Measurements from ENCODE around the gene FBLIM1.

FBLIM1 gene, protein sequence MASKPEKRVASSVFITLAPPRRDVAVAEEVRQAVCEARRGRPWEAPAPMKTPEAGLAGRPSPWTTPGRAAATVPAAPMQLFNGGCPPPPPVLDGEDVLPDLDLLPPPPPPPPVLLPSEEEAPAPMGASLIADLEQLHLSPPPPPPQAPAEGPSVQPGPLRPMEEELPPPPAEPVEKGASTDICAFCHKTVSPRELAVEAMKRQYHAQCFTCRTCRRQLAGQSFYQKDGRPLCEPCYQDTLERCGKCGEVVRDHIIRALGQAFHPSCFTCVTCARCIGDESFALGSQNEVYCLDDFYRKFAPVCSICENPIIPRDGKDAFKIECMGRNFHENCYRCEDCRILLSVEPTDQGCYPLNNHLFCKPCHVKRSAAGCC

DNA sequence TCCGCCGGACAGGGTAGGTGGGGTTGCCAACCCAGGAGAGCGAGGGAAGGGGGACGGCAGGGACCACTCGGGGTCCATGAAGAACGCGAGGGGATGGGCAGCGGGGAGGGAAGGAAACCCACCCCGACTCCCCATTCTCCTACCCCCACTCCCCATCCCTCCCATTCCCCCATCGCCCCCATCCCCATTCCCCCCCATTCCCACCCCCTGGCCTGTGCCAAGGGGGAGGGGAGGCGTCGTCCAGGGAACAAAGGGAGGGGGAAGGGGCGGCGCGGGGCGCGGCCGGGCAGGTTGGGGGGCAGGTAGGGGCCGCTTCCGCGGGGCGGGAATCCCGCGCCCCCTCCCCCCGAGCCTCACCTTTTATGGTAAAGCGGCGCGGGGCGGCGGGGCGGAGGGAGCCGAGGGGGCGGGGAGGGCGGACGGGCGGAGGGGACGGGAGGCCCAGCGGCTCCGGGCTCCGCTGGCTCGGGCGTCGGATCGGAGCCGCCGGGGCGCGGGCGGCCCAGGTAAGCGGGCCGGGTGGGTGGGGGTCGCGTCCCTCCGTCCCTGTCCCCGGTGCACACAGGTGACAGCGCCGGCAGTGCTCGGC is at the start of gene FBLIM1:
Gene FBLIM1 (plus strand): TSS at position 453 of the 589 bp plus-strand sequence. CDS start 6,189 bp downstream, outside the sequence.
- no peak for DNase-seq (ENCODE audit: low read depth)

DNA sequence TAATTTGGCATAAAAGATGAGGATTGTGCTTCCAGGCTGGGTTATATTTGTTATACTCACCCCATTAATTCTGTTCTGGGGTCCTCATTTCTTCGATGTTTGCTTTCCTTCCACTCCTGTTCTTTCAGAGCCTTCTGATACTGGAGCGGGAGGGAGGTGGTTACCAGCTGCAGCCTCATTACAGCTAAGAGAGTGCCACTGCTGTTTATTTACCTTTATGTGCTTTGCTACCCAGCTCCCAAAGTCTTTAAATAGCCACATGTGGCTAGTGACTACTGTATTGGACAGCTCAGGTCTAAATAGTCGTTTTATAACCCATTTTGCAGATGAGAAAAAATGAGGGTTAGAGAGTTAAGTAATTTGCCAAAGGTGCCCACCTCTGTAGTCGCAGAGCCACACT is 49.4 kb upstream of the FBLIM1 start:
- no peak for DNase-seq (ENCODE audit: low read depth)

DNA sequence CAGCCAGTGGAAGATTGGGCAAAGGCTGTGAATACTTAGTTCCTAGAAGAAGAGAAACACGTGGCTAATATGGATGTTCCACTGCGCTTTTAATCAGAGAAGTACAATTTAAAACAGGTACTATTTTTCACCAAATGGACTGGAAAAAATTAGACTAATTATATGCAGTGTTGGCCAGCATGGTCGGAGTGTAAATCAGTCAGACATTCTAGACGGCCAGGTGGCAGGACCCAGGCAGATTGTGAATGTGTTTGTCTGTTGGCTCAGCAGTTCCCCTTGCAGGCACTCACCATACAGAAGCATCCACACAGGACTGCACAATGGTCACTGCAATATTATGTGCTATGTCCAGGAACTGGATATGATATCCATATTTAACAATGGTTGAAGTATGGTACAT is 46.4 kb upstream of the FBLIM1 start:
- no peak for DNase-seq (ENCODE audit: low read depth)

DNA sequence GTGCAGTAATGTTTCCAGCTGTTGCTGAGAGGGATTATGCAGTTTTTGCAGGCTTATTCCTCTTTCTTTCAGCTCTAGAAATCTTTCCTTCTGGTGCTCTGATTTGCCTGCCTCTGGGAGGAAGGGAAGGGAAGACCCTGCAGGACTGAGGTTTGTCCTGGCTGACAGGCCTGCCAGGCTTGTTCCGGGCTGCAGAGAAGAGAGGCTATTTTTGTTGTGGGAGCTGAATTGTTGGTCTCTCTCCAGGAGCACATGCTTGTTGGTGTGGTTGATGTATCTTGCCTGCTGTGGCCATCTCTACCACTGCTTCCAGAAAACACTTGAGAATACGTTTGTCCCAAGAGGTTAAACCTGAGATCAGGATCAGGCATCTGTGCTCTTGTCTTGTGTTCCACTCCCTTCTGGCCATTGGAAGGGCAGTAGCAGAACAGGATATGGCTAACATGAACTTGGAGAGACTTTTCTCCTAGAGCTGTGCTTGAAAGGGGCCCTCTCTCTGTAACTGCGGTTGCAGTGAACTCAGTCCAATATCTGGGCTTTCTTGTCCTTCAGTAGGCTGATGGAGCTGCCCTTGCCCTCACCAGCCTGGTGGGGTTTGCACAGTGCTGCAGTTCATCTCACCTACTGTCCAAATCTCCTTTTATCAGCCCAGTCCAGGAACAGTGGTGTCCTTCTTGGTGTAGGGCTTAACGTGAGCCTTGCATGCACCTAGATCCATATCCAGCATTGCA is 44.0 kb upstream of the FBLIM1 start:
- no peak for DNase-seq (ENCODE audit: low read depth)

DNA sequence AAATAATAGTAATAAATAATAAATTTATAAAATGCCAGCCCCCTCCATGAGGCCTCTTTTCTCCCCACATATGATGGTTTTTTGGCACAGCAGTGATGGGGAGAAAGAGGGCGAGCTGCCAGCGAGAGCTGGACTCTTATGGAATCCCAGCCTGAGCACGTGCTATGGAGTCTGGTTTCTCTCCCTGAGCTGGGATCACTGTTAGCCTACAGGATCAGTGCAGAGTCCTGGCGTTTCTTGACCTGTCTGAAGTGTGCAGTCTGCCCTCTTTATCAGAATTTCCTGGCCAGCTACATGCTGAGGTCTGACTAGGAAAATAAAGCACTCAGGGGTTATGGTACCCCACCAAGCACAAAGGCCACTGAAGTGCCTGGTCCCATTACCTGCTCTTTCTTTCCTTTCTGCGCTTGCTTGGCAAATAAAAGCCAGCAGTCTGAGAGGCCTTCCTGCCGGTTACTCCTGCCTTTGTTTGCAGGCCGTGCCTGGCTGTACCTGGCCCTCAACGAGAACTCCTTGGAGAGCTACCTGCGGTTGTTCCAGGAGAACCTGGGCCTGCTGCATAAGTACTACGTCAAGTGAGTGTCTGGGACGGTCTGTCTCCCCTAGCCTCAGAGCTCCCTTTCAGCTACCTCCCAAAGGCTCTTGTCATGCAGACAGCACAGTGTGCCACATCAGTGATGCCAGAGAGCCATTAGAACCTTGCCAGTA is 41.0 kb upstream of the FBLIM1 start:
- no peak for DNase-seq (ENCODE audit: low read depth)

DNA sequence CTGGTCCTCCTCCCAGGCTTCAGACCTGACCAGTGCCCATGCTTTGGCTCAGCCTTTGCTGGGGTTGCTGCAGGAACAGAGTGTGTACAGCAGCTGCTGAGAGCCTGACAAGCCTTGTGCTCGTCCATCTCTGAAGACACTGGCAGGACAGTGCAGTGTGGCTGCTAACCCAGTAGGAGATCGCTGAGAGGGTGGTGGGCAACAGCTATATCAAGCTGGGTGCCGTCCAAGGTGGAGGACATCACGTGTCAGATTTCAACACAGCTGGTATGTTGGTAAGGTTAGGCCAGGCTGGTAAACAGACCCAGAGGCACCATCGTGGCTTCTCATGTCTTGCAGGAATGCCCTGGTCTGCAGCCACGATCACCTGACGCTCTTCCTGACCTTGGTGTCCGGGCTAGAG is 40.4 kb upstream of the FBLIM1 start:
- no peak for DNase-seq (ENCODE audit: low read depth)

DNA sequence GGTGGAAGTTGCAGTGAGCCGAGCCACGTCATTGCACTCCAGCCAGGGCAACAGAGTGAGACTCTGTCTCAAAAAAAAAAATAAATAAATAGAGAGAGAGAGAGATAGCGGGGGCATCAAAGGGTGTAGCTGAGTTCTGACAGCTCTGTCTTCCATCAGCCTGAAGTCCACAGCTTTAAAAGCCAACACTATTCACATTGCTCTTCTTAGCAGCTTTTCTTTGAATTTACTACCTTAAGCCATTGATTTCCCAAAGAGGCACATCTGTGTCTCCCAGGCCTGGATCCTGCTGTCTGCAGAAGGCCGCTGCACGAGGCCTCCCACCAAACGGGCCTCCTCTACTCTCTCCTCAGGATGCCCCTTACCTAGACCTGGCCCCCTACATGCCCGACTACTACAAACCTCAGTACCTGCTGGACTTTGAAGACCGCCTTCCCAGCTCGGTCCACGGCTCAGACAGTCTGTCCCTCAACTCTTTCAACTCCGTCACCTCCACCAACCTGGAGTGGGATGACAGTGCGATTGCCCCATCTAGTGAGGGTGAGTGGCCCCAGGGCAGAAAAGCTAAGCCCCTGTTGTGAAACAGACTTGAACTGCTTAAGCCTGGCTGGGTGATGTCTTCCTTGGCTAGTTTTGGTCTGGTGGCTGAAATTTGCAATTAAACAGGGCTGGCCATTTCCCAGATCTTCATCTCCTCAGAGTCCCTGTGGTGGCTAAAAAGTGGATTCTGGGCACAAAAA is 39.0 kb upstream of the FBLIM1 start:
- no peak for DNase-seq (ENCODE audit: low read depth)

DNA sequence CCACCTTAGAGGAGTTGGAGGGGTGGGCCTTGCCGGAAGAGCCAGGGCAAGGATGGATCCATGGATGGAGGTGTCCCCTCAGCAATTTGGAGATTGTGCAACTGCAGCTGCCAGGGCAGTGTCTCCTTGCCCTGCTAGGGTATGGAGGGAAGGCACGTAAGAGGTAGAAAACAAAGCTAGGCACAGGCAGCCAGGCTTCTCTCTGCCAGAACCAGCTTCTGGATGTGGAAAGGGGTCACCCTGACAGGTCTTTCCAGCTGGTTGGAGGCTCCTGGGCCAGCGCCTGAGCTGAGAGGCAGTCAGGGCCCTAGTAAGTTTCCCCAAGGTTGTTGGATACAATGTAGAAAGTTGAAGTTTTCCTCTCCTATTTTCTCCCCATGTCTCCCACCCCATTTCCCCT is 37.7 kb upstream of the FBLIM1 start:
- DNase-seq (ENCODE audit: low read depth): no peak

DNA sequence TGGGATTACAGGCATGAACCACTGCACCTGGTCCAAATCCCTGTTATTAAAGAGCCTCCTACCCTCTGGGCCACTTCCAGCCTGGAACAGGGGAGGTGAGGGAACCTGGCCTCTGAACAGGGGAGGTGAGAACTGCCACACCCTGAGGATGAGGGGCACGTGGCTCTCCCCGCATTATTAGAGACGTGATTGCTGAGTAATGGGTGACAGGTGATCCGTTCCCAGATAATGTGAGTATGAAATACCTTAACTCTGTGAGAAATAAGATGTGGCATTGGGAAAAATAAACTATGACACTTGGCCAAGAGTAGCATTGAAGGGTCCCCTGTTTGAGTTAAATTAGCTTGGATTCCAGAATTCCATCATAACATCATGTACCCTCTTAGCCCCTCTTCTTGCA is 36.2 kb upstream of the FBLIM1 start:
- no peak for DNase-seq (ENCODE audit: low read depth)

DNA sequence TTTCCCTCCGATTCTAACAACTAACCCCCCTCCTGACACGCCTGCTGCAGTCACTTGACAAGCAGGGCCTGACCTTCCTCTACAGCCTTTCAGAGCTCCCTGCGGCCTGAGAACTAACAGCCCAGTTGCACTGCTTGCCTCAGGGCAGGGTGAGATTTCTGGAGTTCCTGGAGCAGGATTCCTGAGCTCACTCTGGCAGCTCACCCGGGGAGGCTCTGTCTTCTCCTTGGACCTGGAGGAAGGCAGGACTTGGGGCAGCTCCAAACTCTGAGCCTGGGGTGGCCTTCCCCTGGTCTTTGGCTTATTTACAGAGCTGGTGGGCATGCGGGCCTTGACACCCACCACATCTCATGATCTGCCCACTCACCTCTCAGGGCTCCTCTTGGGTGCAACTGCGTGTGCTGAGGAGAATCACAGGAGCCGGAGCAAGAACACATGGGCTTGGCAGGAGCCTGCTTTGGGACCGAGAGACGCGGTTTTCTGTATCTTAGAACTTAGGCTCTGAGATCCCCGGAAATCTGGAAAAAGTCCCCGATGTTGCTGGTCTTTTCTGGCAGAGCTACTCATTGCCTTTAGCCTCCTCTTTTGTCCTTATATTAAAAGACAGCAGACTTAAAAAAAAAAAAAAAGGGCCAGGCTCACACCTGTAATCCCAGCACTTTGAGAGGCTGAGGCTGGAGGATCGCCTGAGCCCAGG is 35.6 kb upstream of the FBLIM1 start:
- no peak for DNase-seq (ENCODE audit: low read depth)

DNA sequence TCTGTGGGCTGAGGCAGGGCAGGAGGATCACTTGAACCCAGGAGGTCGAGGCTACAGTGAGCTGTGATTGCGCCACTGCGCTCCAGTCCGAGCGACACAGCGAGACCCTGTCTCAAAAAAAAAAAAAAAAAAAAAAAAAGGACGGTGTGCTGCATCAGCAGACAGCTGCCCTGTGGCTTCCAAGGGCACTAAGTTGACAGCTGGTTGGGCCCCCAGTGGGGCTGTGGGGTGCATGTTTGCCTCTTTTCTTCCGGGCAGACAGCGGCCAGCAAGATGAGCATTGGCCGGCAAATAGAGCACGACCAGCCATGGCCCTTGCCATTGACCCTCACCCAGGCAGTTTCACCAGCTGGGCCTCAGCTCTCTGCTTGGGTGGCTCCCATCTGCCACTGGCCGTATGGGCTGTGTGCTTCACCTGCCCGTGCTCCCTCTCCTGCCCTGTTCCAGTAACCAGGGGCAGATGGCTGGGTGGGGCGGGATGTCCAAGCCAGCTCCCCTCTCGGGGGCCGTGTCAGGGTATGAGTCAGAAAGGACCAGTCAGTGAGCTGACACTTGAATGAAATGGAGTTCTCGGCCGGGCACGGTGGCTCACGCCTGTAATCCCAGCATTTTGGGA is 34.9 kb upstream of the FBLIM1 start:
- DNase-seq (ENCODE audit: low read depth): no peak

DNA sequence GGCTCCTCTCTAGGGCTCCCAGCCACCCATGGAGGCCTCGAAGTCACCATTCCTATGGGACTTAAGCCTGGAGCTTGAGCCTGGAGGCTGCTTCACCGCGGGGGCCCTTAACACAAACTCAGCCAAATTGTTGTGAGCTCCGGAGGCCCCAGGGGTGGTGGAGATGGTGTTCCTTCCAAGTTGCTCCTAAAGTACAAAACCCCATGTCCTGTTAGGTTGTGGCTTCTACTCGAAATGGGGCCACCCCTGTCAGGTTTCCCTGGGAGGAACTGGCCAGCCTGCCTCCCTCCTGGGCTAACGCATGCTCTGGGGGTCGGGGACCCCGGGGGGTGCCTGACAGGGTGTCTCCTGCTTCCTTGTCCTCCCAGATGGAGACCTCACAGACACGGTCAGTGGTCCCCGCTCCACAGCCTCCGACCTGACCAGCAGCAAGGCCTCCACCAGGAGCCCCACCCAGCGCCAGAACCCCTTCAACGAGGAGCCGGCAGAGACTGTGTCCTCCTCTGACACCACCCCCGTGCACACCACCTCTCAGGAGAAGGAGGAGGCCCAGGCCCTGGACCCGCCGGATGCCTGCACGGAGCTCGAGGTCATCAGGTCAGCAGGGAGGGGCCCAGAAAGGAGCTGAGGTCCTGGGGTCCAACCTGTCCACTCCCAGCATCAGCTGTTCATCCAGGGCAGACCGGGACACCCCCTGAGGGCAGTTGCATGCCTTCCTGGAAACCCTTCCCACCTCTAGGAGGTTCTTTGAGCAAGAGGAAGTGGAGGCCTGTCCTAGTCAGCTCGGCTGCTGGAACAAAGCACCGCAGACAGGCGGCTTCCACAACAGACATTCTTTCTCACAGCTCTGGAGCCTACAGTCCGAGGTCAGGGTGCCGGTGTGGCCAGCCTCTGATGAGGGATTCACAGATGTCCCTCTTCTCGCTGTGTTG is 33.4 kb upstream of the FBLIM1 start:
- no peak for DNase-seq (ENCODE audit: low read depth)

DNA sequence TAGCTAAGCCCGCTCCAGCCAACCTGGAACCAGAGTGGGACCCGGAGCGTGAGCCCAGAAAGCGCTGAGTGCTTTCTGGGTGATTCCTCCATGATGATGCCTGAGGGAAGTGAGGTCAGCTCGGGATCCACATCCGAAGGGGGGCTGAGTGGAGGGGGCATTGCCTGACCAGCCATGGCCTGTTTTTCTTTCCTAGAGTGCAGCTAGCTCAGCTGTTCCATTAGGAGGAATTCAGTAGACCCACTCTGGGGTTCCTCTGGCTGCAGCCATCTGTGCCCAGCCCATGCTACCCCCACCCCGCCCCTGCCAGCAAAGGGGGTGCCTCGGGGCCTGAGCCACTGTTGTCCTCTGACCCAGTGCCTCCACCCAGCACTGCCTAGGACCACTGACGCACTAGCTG is 32.1 kb upstream of the FBLIM1 start:
- no peak for DNase-seq (ENCODE audit: low read depth)

DNA sequence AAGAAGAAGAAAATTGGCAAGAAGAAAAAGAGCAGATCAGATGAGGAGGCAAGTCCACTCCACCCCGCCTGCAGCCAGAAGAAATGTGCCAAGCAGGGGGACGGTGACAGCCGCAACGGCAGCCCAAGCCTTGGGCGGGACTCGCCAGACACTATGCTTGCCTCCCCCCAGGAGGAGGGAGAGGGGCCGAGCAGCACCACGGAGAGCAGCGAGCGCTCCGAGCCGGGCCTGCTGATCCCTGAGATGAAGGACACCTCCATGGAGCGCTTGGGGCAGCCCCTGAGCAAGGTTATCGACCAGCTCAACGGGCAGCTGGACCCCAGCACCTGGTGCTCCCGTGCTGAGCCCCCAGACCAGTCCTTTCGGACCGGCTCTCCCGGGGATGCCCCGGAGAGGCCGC is 31.6 kb upstream of the FBLIM1 start:
- DNase-seq (ENCODE audit: low read depth): no peak

DNA sequence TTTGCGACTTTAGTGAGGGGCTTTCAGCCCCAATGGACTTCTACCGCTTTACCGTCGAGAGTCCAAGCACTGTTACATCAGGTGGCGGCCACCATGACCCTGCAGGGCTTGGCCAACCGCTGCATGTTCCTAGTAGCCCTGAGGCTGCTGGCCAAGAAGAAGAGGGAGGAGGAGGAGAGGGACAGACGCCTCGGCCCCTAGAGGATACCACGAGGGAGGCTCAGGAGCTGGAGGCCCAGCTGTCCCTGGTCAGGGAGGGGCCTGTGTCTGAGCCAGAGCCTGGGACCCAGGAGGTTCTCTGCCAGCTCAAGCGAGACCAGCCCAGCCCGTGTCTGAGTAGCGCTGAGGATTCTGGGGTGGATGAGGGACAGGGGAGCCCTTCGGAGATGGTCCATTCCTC is 31.2 kb upstream of the FBLIM1 start:
- DNase-seq (ENCODE audit: low read depth): no peak

DNA sequence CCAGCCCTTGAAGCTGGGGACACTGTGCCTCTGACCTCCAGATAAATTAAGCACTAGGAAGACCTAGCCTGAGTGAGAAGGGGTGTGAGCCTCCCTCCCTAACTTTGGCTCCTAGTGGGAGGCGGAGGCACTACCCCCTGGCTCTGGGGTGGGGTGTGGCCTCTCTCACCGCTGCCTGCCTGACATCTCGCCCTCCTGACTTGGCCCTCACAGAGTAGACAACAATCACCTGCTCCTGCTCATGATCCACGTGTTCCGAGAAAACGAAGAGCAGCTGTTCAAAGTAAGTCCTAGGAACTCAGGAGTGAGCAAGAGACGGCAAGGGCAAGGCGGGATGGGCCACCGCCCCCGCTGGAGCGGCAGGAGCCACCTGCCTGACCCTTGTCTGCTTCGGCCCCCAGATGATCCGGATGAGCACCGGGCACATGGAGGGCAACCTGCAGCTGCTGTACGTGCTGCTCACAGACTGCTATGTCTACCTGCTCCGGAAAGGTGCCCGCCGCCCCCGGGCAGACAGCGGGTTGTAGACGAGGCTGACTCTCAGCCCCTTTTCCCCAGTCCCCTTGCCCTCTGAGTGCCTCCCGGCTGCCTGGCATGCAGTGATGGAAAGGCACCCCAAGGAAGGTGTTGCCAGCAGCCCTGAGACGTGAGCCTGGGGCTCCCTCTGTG is 30.6 kb upstream of the FBLIM1 start:
- DNase-seq (ENCODE audit: low read depth): no peak

DNA sequence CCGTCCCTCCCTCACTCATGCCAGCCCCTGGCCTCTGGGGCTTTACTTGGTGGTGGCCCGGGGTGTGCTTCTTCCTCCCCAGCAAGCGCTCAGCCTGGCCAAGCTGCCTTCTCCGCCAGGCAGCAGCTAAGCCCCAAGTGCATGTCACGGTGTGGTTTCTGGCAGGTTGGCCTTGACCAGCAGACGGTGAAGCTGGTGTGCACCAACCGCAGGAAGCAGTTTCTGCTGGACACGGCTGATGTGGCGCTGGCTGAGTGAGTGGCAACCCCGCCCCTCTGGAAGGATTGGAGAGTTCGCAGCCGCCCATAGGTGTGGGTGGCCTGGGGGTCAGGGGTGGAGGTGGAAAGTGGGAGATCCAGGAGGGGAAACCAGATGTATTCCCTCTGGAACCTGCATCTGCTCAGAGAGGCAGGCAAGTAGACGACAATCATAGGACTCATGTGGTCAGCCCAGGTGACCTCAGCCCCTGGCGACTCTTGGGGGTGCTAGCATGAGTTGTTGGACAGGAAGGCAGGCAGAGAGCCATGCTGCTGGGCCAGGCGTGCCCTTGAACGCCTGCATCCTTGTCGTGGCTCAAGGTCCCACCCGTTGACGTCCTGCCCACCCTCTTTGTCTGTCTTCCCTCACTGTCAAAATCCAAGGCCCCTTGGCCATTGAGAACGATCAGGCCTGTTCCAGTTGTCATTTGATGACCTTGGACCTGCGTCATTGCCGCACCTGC is 29.5 kb upstream of the FBLIM1 start:
- no peak for DNase-seq (ENCODE audit: low read depth)

DNA sequence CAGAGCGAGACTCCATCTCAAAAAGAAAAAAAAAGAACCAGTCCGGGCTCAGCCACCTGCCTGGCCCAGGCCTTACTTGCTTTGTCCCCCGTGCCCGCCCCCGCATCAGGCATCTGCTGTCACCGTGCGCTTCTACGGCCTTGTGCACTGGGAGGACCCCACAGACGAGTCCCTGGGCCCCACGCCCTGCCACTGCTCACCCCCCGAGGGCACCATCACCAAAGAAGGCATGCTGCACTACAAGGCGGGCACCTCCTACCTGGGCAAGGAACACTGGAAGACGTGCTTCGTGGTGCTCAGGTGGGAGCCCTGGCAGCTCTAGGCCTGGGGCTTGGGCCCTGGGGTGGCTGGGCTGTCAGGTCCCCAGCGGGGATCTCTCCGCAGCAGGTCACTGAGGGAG is 28.2 kb upstream of the FBLIM1 start:
- no peak for DNase-seq (ENCODE audit: low read depth)

DNA sequence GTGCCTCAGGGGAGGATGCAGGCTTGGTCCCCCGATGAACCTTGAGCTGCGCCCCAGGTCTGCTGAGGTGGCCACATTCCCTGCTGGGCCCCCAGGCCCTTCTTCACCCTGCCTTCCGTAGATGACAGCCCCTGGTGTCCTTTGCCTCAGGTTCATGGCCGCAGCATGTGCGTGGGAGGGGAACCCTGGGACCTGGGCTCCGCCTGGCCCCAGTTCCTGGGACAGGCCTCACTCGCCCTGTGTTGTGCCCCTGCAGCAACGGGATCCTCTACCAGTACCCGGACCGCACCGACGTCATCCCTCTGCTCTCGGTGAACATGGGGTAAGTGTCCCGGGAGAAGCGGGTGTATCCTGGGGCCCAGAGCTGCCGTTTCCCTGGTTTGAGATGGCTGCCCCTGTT is 27.7 kb upstream of the FBLIM1 start:
- no peak for DNase-seq (ENCODE audit: low read depth)
